ENCODE data around the gene SLC1A2.

The SLC1A2 gene

DNA sequence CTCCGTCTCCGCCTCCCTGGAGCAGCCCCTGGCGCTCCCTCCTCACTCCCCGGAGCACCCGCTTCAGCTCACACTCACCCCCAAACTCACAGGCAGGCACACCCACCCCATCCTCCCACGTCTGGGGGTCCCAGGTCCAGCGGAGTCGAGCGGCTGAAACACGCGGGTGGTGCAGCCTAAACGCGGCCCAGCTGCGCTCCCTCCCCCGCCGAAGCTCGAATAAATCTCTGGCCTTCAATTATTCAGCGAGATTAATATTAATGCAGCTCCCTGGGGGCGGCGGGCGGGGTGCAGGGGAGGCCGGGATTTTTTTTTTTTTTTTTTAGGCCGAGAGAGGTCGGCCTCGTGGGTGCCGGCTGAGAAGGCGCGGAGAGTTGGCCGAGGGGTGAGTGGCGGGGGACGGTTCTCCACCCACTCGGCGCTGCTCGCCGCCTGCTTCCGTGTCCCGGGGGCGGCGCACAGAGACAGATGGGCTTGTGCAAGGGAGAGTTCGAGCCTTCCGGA lies 524 bp upstream of the SLC1A2 start:
- in situ Hi-C loops (cut with HindIII; ENCODE audit: low pct_ligation_motif_present, low sequenced_read_pairs) = no loop called here
- peaks cover 34% of the 10 kb centered on the region for H3K27me3 ChIP-seq (replicated peaks)
- TF ChIP-seq, protein P1, sequence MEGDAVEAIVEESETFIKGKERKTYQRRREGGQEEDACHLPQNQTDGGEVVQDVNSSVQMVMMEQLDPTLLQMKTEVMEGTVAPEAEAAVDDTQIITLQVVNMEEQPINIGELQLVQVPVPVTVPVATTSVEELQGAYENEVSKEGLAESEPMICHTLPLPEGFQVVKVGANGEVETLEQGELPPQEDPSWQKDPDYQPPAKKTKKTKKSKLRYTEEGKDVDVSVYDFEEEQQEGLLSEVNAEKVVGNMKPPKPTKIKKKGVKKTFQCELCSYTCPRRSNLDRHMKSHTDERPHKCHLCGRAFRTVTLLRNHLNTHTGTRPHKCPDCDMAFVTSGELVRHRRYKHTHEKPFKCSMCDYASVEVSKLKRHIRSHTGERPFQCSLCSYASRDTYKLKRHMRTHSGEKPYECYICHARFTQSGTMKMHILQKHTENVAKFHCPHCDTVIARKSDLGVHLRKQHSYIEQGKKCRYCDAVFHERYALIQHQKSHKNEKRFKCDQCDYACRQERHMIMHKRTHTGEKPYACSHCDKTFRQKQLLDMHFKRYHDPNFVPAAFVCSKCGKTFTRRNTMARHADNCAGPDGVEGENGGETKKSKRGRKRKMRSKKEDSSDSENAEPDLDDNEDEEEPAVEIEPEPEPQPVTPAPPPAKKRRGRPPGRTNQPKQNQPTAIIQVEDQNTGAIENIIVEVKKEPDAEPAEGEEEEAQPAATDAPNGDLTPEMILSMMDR (IDR thresholded peaks at IDR 0.05; ENCODE audit: low read depth, low read length, missing control alignments) = no peak
- DNase-seq = no peak
- H3K36me3 ChIP-seq (replicated peaks) = no peaks in the 10 kb centered on the region
- H3K27ac ChIP-seq = no peak overlapping the region
- peak overlapping the region; percentile 47 for H3K4me3 ChIP-seq (ENCODE audit: low read depth, low read length)

DNA sequence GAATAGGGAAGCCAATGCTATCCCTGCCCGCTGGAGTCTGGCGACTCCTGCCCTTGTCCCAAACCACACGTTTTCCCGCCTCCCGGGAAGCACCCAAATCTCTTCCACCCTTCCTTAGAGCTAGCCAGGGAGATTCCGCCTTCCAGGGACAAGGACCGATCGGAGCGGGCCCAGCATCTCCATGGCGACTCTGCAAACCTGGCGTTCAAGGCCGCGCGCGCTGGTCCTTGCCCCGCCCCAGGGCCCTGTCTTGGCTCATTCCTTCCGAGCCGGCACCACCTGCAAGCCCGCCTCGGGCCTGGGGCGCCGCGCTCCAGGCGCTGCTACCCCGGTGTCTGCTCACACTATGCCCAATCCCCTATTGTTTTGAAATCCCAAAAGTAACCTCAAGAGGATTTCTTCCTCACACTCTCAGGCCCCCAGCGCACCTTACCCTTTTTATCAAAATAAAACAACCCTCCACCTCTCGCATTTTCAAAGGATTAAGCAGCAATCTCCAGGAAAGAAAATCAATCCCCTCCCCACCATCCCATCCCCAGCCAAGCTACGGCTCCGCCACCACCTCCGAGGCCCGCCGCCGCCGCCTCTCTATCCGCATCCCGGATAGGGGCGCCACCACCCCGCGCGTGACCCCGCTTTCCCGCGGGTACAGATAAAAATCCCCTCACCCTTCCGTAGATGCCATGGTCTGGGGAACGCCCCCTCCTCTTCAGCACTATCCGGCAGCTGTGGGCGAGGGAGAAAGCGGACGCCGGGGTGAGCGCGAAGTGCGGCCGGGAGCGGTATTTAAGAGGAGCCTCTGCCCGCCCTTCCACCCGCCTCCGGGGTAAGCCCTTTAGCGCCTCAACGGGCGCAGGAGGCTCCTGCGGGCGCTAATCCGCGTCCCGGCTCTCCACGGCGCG lies 825 bp downstream of the SLC1A2 start:
- H3K36me3 ChIP-seq (replicated peaks) = no peaks in the 10 kb centered on the region
- no peak overlapping the region for H3K27ac ChIP-seq
- peaks cover 34% of the 10 kb centered on the region for H3K27me3 ChIP-seq (replicated peaks)
- TF ChIP-seq, protein P1 (IDR thresholded peaks at IDR 0.05; ENCODE audit: low read depth, low read length, missing control alignments) = no peak
- no peak for DNase-seq
- in situ Hi-C loops (cut with HindIII; ENCODE audit: low pct_ligation_motif_present, low sequenced_read_pairs) = no loop called here
- peak overlapping the region; percentile 47 for H3K4me3 ChIP-seq (ENCODE audit: low read depth, low read length)

DNA sequence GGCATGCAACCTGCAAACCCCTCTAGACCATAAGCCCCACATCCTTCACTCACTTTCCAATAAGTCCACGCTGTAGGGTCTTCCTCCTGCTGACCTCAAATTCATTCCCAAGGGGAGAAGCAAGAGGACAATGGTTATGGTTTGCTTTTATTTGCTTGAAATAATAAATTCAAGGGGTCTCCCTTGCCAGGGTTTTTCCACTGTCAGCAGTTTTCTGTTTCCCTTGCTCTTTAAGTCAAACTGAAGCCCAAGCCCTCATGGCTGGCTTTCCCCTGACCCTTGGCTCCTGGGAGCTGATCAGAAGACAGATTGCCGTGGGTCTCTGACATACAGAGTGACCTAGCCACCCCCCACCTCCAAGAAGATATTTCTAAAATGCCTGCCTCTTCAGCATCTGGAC lies 3.9 kb downstream of the SLC1A2 start:
- in situ Hi-C loops (cut with HindIII; ENCODE audit: low pct_ligation_motif_present, low sequenced_read_pairs) = no loop called here
- H3K36me3 ChIP-seq (replicated peaks) = no peaks in the 10 kb centered on the region
- no peak for DNase-seq
- H3K27ac ChIP-seq = no peak overlapping the region
- no peak overlapping the region for H3K4me3 ChIP-seq (ENCODE audit: low read depth, low read length)
- TF ChIP-seq, protein P1 (IDR thresholded peaks at IDR 0.05; ENCODE audit: low read depth, low read length, missing control alignments) = no peak
- peaks cover 34% of the 10 kb centered on the region for H3K27me3 ChIP-seq (replicated peaks)

DNA sequence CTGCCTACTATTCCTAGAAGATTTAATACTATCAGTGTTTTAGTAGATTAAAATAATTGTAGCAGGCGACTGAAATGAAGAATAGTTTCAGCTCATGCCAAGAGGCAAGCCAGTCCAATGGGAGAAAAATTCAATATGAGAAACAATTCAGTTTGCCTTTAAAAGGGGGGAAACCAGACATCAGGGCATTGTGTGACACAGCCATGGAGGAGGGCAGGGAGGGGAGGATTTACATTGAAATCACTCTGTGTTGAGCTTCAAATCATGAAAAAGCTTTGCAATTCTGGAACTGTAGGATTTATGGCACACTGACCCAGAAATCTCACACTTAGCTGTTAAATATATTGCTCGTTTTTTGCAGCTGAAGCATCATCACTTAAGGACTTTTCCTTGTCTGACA lies 4.6 kb downstream of the SLC1A2 start:
- in situ Hi-C loops (cut with HindIII; ENCODE audit: low pct_ligation_motif_present, low sequenced_read_pairs) = no loop called here
- H3K4me3 ChIP-seq (ENCODE audit: low read depth, low read length) = no peak overlapping the region
- TF ChIP-seq, protein P1 (IDR thresholded peaks at IDR 0.05; ENCODE audit: low read depth, low read length, missing control alignments) = no peak
- DNase-seq = no peak
- H3K27ac ChIP-seq = no peak overlapping the region
- H3K36me3 ChIP-seq (replicated peaks) = no peaks in the 10 kb centered on the region
- peaks cover 34% of the 10 kb centered on the region for H3K27me3 ChIP-seq (replicated peaks)

DNA sequence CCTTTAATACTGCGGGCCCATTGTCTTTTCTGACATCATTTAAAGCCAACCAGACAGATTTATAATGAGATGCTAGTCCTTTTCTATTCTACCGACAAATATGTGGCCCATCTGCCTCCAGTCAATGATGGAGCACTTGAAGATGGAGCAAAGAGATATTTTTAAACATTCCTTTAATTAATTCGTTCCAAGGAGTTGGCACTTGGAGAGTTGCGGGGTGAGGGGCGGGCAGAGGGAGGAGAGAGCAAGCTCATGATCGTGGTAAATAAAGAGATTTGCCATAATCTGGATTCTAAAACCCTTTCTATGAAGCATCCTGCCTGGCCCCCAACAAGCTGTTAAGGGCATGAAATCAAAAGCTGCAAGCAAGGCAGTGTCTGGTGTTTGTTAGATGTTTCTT lies 5.0 kb downstream of the SLC1A2 start:
- in situ Hi-C loops (cut with HindIII; ENCODE audit: low pct_ligation_motif_present, low sequenced_read_pairs) = no loop called here
- H3K27ac ChIP-seq = no peak overlapping the region
- TF ChIP-seq, protein P1 (IDR thresholded peaks at IDR 0.05; ENCODE audit: low read depth, low read length, missing control alignments) = no peak
- H3K36me3 ChIP-seq (replicated peaks) = no peaks in the 10 kb centered on the region
- H3K27me3 ChIP-seq (replicated peaks) = peaks cover 31% of the 10 kb centered on the region
- DNase-seq = no peak
- H3K4me3 ChIP-seq (ENCODE audit: low read depth, low read length) = no peak overlapping the region
